H9 (cell line): Measurements from ENCODE around the gene RPIA. TPM values are rescaled to one million over a fixed set of nuclear protein-coding genes. Genes with fewer than 3 reads are reported as not detected.

Experiments
- DNase-seq: peaks from one replicate; pipeline ENCODE4 v3.0.0-alpha.2; 2017
- H2AFZ ChIP-seq: one replicate; pipeline ENCODE4 v1.6.1; 2013; ENCODE audit warnings: mild to moderate bottlenecking, low read length, control low read depth, moderate library complexity
- H2AK5ac ChIP-seq: 2 replicates; pipeline ENCODE4 v1.6.1; 2013; ENCODE audit warnings: low read length, control low read depth, mixed read lengths; ENCODE audit not compliant: insufficient read length
- H2BK120ac ChIP-seq: one replicate; pipeline ENCODE4 v1.6.1; 2013; ENCODE audit warnings: low read depth, mild to moderate bottlenecking, low read length, control low read depth, inconsistent platforms; ENCODE audit not compliant: poor library complexity, severe bottlenecking
- H2BK12ac ChIP-seq: 2 replicates; pipeline ENCODE4 v1.6.1; 2013; ENCODE audit warnings: low read length, control low read depth, mixed read lengths, low read depth; ENCODE audit not compliant: insufficient read length
- H2BK15ac ChIP-seq: 2 replicates; pipeline ENCODE4 v1.6.1; 2013; ENCODE audit warnings: low read depth, low read length, control low read depth
- H2BK20ac ChIP-seq: one replicate; pipeline ENCODE4 v1.6.1; 2013; ENCODE audit warnings: low read depth, mild to moderate bottlenecking, low read length, control low read depth, inconsistent platforms; ENCODE audit not compliant: poor library complexity, severe bottlenecking
- H2BK5ac ChIP-seq: 2 replicates; pipeline ENCODE4 v1.6.1; 2013; ENCODE audit warnings: low read length, control low read depth, mixed read lengths; ENCODE audit not compliant: insufficient read length
- H3K14ac ChIP-seq: 2 replicates; pipeline ENCODE4 v1.6.1; 2013; ENCODE audit warnings: low read length, control low read depth; ENCODE audit not compliant: insufficient read depth
- H3K18ac ChIP-seq: 2 replicates; pipeline ENCODE4 v1.6.1; 2013; ENCODE audit warnings: low read depth, mild to moderate bottlenecking, mixed read lengths, low read length, control low read depth; ENCODE audit not compliant: insufficient read length
- H3K23ac ChIP-seq: 2 replicates; pipeline ENCODE4 v1.6.1; 2013; ENCODE audit warnings: low read length, control low read depth, mixed read lengths, low read depth; ENCODE audit not compliant: insufficient read length
- H3K23me2 ChIP-seq: 2 replicates; pipeline ENCODE4 v1.6.1; 2013; ENCODE audit warnings: low read depth, mild to moderate bottlenecking, mixed read lengths, low read length, control low read depth; ENCODE audit not compliant: insufficient read length, poor library complexity, severe bottlenecking
- H3K27ac ChIP-seq: 2 replicates; pipeline ENCODE4 v1.5.1; 2013; ENCODE audit warnings: low read length, control low read depth, mixed read lengths, low read depth; ENCODE audit not compliant: insufficient read length
- H3K27me3 ChIP-seq: 2 replicates; pipeline ENCODE4 v1.6.1; 2013; ENCODE audit warnings: low read length, control low read depth, inconsistent platforms; ENCODE audit not compliant: insufficient read depth
- H3K4ac ChIP-seq: 2 replicates; pipeline ENCODE4 v1.6.1; 2013; ENCODE audit warnings: low read depth, mild to moderate bottlenecking, control low read depth, inconsistent platforms, low read length, moderate library complexity
- H3K4me1 ChIP-seq: 2 replicates; pipeline ENCODE4 v1.6.1; 2013; ENCODE audit warnings: low read length, control low read depth, inconsistent platforms; ENCODE audit not compliant: insufficient read depth
- H3K4me2 ChIP-seq: 2 replicates; pipeline ENCODE4 v1.6.1; 2013; ENCODE audit warnings: low read length, control low read depth, mixed read lengths; ENCODE audit not compliant: insufficient read length, insufficient read depth
- H3K56ac ChIP-seq: 2 replicates; pipeline ENCODE4 v1.6.1; 2013; ENCODE audit warnings: low read depth, mild to moderate bottlenecking, mixed read lengths, low read length, control low read depth; ENCODE audit not compliant: insufficient read length
- H3K79me1 ChIP-seq: 2 replicates; pipeline ENCODE4 v1.6.1; 2013; ENCODE audit warnings: low read depth, mild to moderate bottlenecking, moderate library complexity, low read length, control low read depth, inconsistent platforms; ENCODE audit not compliant: insufficient read depth, poor library complexity, severe bottlenecking
- H3K79me2 ChIP-seq: 2 replicates; pipeline ENCODE4 v1.6.1; 2013; ENCODE audit warnings: low read length, control low read depth, inconsistent platforms; ENCODE audit not compliant: insufficient read depth
- H3K9ac ChIP-seq: 2 replicates; pipeline ENCODE4 v1.6.1; 2013; ENCODE audit warnings: low read length, control low read depth, mixed read lengths; ENCODE audit not compliant: insufficient read length; ENCODE audit errors: extremely low read depth
- H3K9me3 ChIP-seq: one replicate; pipeline ENCODE4 v1.6.1; 2013; ENCODE audit warnings: low read depth, low read length, inconsistent platforms; ENCODE audit not compliant: control insufficient read depth
- H3T11ph ChIP-seq: one replicate; pipeline ENCODE4 v1.6.1; 2013; ENCODE audit warnings: mild to moderate bottlenecking, low read length, control low read depth, inconsistent platforms
- H4K20me1 ChIP-seq: one replicate; pipeline ENCODE4 v1.6.1; 2013; ENCODE audit not compliant: control insufficient read depth, insufficient read length, insufficient read depth
- H4K5ac ChIP-seq: 2 replicates; pipeline ENCODE4 v1.6.1; 2013; ENCODE audit warnings: low read depth, mild to moderate bottlenecking, mixed read lengths, low read length, control low read depth; ENCODE audit not compliant: insufficient read length
- H4K8ac ChIP-seq: replicated peaks from 2 replicates; pipeline ENCODE4 v1.6.1; 2013; ENCODE audit warnings: low read length, control low read depth, mixed read lengths, low read depth; ENCODE audit not compliant: insufficient read length
- H4K91ac ChIP-seq: 2 replicates; pipeline ENCODE4 v1.6.1; 2013; ENCODE audit warnings: low read depth, mild to moderate bottlenecking, moderate library complexity, mixed read lengths, low read length, control low read depth; ENCODE audit not compliant: insufficient read length
- H3K27ac Mint-ChIP-seq, 3 experiments: 2 replicates in 2 of 3; 3 replicates in 1 of 3; pipeline ENCODE4 v1.8.0; 2020 to 2021; ENCODE audit warnings: mixed read lengths in 3 of 3, mild to moderate bottlenecking in 1 of 3, moderate library complexity in 1 of 3
- H3K27me3 Mint-ChIP-seq: 2 replicates; pipeline ENCODE4 v1.8.0; 2021; ENCODE audit warnings: low read depth, mild to moderate bottlenecking, moderate library complexity, mixed read lengths
- H3K36me3 Mint-ChIP-seq, 3 experiments: 2 replicates in 2 of 3; 3 replicates in 1 of 3; pipeline ENCODE4 v1.8.0; 2020 to 2021; ENCODE audit warnings: low read depth in 3 of 3, mixed read lengths in 3 of 3; ENCODE audit not compliant: insufficient read depth in 1 of 3
- H3K4me1 Mint-ChIP-seq, 2 experiments: 2 replicates each; pipeline ENCODE4 v1.8.0; 2020; ENCODE audit warnings: mixed read lengths in 2 of 2
- H3K4me3 Mint-ChIP-seq, 2 experiments: 2 replicates in 1 of 2; 3 replicates in 1 of 2; pipeline ENCODE4 v1.8.0; 2020 to 2021; ENCODE audit warnings: mild to moderate bottlenecking in 2 of 2, mixed read lengths in 2 of 2, moderate library complexity in 1 of 2
- H3K9me3 Mint-ChIP-seq, 2 experiments: 2 replicates in 1 of 2; 3 replicates in 1 of 2; pipeline ENCODE4 v1.8.0; 2020; ENCODE audit warnings: mild to moderate bottlenecking in 2 of 2, mixed read lengths in 2 of 2, moderate library complexity in 1 of 2
- WGBS: extraction: QIAGEN DNeasy Blood & Tissue Kit; methylation state at CpG from one replicate; pipeline ENCODE4 v1.1.7; 2013; ENCODE audit warnings: missing lambda C conversion rate, low lambda C conversion rate, mixed read lengths; ENCODE audit not compliant: insufficient read length; ENCODE audit errors: extremely low coverage; 5-methylcytosine and 5-hydroxymethylcytosine counted together
- total RNA-seq: library from RNA; stranded (reverse); gene quantifications from 2 replicates; pipeline ENCODE4 v1.2.1, GENCODE V29; 2021
- TF ChIP-seq, protein P1 (sequence below): fragments of 200-600 bp; sonication (generic); conservative IDR thresholded peaks from 3 replicates; pipeline ENCODE4 v1.8.0; 2021; ENCODE audit warnings: antibody characterized with exemption, mild to moderate bottlenecking

The RPIA gene
- total RNA-seq, 1 experiment from 2014 or later = 18.6 TPM

DNA sequence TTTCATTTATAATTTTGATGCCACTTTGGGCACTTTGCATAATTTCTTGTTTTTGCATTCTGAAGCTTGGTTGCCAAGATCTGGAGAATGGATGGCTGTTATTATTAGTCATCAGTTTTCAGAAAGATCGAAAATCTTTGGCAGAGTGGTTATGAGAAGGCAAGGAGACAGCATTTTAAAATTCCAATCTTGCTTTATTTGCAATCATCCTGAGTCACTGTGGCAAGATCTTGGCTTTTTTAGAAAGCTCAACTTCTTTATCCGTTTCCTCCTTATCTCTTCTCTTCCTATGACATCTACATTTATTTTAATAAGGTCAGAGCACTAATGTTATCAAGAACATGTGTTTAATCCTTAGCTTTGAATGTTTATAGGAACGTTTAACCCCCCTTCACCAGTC lies 33.1 kb upstream of the RPIA start:
- WGBS = no CpG with 5 or more reads among the region's 3 CpGs
- Histone ChIP-seq H3K4me2 (no peak overlapping the region), H3T11ph (no peak overlapping the region), H4K8ac (no peak overlapping the region), H2BK12ac (no peak overlapping the region), H4K91ac (no peak overlapping the region), H3K14ac (no peak overlapping the region), H2BK20ac (no peak overlapping the region), H3K79me1 (no peaks in the 10 kb centered on the region), H3K9me3 (no peaks in the 10 kb centered on the region), H3K9ac (no peak overlapping the region), H2BK120ac (no peak overlapping the region), H4K20me1 (peaks cover 2% of the 10 kb centered on the region), H2AFZ (no peak overlapping the region), H3K18ac (no peak overlapping the region), H3K79me2 (no peaks in the 10 kb centered on the region), H2BK5ac (no peak overlapping the region), H3K23me2 (no peaks in the 10 kb centered on the region), H2AK5ac (no peak overlapping the region), H3K56ac (no peak overlapping the region), H3K4ac (no peak overlapping the region), H3K4me1 (peaks cover 6% of the 10 kb centered on the region; the same call in 1 of the 2 replicates), H3K23ac (no peak overlapping the region), H4K5ac (no peak overlapping the region), H3K27me3 (no peaks in the 10 kb centered on the region), H2BK15ac (no peak overlapping the region), H3K27ac (no peak overlapping the region)
- peaks cover 3 to 5% (median 3%) of the 10 kb centered on the region in 3 experiments; a peak in 5 of 7 replicates for H3K36me3 Mint-ChIP-seq
- no peaks in the 10 kb centered on the region for H3K27me3 Mint-ChIP-seq
- TF ChIP-seq, protein P1, sequence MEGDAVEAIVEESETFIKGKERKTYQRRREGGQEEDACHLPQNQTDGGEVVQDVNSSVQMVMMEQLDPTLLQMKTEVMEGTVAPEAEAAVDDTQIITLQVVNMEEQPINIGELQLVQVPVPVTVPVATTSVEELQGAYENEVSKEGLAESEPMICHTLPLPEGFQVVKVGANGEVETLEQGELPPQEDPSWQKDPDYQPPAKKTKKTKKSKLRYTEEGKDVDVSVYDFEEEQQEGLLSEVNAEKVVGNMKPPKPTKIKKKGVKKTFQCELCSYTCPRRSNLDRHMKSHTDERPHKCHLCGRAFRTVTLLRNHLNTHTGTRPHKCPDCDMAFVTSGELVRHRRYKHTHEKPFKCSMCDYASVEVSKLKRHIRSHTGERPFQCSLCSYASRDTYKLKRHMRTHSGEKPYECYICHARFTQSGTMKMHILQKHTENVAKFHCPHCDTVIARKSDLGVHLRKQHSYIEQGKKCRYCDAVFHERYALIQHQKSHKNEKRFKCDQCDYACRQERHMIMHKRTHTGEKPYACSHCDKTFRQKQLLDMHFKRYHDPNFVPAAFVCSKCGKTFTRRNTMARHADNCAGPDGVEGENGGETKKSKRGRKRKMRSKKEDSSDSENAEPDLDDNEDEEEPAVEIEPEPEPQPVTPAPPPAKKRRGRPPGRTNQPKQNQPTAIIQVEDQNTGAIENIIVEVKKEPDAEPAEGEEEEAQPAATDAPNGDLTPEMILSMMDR = no peak
- no peak for DNase-seq
- peak overlapping the region in 1 of 3 experiments; percentile 31; a peak in 3 of 7 replicates for H3K27ac Mint-ChIP-seq
- no peak overlapping the region for H3K4me3 Mint-ChIP-seq
- H3K9me3 Mint-ChIP-seq = peaks cover 3 to 8% of the 10 kb centered on the region in 2 experiments; a peak in 4 of 5 replicates
- H3K4me1 Mint-ChIP-seq = peaks cover 18% of the 10 kb centered on the region in 2 experiments
